Left forelimb (tissue), 1 donor: ENCODE measurements around the gene ARSB.
"Not testable (repeated sequence)": the region's sequence is repeated elsewhere in the genome, so short reads cannot be mapped to it uniquely, and the experiment has no call there.

Experiments
- DNase-seq: peaks from one replicate; pipeline ENCODE4 v3.0.0-alpha.2; 2018; ENCODE audit warnings: low spot score

Gene ARSB

DNA sequence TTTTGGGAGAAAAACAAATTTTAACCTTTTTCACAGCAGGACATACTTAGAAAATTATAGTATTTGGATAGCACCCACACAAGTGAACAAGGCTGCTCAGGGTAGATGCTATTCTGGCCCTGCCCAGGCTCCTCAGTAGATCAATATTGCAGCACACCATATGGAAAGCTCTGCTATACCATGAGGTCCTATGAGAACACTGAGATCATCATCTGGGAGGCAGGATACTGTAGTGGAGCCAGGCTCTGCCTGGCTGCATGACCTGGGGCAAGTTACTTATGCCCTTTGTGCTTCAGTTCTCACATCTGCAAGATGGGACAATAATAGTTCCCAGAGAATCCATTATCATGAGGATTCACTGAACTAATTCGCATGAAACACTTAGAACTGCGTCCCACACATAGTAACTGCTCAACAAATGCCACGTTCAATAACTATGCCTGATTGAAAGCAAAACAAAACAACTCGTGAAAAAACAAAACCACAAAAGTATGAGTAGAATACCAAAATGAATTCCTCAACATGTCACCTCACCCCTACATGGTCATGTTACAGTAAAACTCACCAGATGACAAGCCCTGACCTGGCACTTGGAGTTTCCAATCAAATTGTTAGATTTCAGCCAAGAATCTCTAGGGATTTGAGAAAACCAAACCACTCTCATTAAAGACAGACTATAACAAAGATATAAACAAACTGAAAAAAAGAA lies 31.9 kb downstream of the ARSB start:
- no peak for DNase-seq

DNA sequence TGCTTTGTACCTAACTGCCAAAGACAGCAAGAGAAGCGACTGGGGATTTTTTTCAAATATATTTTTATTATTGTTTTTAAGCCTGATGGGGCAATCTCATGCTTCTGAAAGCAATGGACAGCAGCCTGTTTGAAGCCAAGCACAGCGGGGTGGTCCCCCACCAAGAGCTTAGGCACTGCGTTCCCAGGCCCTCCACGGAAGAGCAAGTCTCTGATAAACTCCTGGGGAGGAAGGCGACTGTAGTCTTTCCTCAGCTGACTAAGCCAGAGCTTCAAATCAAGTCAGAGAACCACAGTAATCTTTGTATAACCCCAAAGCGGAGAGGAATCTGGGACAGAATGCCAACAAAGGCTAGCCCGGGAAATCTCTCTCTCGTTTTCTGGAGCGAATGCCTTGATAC lies 54.4 kb downstream of the ARSB start:
- DNase-seq, result no peak

DNA sequence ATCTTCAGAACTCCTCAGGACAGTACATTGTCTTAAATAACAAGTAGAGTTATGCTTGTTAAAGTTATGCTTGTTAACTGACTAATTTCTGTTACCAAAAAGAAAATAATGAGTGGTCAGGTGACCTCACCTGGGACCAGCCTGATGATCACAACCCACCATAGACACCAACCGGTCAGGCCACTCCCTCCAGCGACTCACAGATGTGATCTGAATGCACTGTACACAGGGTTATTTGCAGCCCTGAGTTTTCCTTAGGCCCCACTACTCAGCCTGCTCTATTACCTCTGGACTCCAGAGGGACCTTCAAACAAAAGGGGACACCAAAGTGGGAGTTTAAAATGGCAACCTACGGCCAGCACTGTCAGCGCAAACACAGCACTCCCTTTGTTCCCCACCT lies 55.3 kb downstream of the ARSB start:
- no peak for DNase-seq

DNA sequence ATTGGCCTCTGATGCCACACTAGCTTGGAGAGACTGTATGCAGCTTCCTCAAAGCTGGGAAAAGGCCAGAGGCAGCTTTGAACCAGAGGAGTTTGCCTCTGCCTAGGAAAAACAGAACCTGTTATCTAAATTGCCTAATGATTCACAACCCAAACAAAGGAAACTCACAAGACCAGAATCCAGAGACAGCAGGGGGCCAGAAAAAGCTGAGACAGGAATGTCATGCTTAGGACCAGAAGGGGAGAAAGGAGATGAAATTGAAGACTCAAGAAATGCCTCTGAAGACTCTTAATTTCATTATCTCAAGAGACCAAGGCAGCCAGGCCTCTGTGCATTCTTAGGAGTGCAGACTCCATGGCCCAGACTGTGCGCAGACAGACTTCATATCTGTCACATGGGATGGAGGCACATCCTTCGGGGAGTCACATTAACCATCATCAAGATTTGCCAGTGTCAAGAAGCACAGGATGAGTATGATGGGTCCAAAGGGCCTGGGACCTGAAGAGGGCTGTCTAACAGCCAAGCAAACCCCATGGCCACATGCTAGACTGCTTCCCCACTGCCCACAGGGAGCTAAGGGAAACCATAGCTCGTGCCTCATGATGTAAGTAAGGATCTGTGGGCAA lies 57.3 kb downstream of the ARSB start:
- no peak for DNase-seq

DNA sequence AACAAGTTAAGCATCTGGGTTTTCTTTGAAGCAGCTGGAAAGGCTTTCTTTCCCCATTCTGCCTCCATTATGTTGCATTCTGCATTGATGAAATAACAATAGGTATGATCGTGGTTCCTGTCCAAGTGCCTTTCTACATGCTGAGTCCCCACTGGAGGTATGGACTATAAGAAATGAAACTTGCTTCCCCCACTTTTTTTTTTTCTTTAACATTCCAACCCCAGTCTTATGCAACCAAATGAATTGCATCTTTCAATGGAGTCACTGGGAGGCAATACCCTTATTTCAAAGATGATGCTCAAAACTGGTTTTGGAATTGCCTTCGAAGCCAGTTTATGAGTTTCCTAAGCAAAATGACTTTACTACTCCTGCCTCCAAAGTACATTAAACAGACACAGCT lies 58.9 kb downstream of the ARSB start:
- no peak for DNase-seq

DNA sequence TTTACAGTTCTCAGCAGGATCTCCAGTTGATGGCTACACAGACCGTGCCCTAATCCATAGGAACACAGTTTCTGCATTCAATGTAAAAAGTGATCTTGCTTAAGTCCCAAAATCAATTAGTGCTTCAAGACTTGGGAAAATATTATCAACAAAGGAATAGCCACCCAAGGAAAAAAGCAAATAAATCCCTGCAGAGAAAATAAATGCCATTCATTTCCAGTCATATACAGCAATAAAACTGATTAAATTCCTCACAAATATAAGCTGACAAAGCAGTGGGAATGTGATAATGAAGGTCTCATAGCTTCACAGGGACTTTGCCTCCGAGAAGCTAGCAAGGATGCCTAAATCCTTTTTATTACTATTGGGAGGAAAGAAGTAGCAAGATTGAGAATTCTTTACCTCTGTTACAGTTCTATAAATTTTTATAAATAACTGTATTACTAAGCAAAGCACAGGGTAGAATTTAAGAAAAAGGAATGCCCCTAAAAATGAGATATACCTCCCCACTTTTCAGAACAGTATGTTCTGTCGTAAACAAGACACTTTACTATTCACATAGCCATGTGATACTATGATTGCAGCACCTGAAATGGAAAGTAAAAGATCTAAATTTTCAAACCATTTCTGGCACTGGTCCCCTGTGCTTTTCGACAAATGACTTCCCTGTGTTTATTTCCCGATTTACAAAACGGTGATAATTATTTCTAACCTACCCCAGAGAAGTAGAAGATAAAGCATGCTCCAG lies 59.8 kb downstream of the ARSB start:
- DNase-seq, result no peak

DNA sequence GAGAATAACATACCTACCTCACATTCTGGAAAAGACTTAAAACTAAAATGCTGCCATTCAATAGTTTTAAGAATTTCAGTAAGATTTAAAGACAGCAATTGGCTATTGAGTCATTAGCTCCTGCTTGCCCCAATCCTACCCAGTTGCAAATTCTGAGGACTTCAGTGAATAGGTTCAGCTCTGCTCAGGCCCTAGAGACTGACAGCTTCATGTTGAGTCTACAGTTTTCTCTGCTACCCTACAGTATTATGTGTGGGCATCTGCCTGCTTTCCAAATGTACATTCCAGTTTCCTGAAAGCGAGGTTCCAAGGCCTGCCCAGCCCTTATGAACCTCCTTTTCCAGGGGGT lies 61.5 kb downstream of the ARSB start:
- DNase-seq, result no peak

DNA sequence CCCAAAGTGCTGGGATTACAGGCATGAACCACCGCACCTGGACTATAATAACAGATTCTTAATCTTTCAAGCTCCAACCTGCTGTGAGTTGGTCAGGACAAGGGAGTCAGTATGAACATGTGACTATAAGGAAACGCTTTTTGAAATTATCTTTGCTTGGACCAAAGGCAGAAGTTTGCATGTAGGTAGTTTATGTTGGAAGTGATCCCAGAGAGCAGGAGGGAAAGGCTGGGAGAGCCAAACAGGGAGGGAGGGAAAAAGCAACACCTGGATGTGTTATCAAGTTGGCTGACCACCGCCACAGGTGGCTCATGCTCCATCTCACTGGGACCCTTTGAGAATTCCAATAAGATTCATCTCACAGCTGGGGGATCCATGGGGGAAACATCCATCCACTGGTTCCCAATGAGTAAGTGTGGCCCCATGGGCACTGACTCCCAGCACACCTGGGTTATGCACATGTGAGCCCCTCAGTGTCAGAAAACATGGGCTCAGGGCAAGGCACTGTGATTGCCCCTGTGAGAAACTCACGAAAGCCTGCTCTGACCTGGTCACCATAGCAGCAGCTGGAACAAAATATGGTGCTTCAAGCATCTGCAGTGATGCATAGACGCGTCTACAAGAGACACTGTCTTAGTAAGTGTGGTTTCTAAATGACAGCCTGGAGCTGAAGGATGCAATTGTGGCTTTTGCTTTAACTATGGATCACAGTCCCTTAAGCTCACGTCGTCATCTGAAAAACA lies 62.1 kb downstream of the ARSB start:
- no peak for DNase-seq

DNA sequence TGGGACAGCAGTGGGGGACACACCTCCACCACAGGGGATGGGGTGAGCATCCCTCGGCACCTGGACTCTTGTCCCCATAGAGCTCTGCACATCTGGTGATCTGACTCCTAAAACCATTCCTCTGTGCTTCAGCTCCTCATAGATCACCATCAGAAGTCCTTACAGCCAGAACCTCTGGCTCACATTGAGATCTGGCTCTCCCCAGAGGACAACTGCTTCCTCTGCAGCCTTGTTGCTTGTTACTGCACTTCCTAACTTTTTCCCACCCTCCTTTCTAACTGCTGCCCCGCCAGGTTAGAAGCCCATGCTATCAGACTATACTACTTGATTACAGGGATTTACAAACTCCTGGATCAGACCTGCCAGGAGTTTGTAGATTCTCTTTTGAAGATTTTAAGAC lies 64.5 kb downstream of the ARSB start:
- no peak for DNase-seq

DNA sequence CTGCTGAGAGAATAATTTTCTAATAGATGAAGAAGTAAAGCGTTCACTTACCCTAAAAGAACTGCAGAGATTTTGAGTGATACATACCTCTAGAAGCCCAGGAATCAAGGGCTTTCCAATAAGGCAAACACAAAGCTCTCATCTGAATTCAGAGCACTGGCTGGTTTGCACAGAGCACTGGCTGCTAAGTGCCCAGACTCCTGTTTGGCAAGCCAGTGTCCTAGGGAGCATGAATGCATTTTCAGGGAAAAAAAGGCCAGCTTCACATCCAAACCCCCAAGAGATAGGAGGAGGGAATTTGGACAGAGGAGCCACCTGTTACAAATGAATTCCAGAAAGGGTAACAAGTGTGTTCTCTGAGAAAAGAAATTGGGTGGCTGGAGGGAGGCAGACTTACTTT lies 65.3 kb downstream of the ARSB start:
- no peak for DNase-seq

DNA sequence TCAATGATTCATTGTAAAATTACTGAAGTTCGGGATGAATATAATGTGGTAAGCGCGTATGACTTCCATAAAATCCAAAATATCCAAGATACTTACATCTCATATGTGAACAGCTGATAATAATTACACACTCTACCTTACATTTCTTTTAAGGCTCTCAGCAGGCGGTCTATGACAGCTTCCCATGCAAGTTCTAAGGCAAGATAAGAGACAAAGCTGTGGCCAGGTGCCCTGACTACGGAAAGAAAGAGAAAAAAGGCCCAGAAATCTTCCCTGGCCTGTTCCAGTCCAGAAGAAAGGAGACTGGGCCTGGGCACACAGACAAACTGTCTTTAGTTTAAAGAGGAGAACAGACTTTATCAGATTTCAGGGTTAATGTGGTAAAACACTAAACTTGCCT lies 69.1 kb downstream of the ARSB start:
- DNase-seq, result no peak

DNA sequence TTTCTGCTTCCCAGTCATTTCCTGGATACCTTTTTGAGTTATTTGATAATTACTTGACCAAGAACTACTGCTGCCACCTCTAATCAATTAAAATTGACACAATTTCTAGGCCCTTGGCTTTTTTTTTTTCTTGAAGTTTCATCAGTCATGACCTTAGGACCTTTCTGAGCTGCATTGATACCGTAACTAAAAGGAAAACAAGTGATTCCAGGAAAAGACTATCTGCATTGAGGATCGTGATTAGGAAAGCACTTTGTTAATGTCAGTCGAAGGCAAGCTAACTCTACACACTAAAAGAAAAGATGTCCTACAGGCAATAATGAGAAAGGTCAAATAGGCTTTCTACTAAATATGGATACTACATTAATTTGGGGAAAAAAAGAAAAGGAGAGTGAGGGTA lies 69.9 kb downstream of the ARSB start:
- no peak for DNase-seq

DNA sequence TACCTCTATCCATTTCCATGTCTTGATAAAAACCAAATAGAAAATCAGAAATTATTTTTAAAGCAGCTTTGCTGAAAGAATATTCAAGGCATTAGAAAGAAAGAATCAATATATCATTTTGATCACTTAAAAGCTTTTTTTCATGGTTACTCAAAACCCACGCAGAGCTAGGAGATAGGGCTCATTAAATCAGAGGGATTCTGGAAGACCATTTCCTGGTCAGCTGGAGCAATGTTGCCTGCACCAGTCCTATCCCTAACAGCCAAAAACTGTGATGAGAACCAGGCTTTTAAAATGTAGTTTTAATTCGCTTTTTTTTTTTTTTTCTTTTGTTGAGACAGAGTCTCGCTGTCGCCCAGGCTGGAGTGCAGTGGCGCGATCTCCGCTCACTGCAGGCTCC lies 72.3 kb downstream of the ARSB start:
- DNase-seq, result no peak

DNA sequence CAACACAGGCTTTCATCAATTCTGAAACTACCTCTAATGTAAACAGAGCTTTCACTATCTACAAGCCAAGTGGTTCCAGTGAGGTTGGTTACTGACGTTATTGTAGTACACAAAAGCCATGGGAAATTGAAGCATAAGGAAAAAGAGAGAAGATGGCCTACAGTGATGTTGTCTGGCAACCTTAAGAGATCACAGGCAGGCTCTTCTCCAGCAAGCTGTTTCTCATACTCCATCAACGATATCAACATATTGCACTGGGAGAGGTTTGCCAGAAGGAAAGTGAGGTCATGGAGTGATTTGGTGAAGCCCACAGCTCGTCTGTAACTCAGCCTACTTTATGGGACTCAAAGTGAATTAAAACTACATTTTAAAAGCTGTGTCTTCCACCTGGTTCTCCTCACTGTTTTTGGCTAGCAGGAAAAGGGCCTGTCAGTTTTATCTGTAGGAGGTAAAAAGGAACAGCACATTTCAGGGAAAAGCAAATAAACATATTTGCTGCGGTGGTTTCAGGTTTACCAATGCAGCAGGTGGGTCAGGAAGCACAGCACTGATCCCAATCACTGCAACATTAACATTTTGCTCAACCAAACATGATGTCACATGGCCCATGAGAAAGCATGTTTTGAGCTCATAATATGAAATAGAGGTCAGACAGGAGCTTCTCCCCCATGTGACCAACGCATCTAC lies 72.9 kb downstream of the ARSB start:
- no peak for DNase-seq

DNA sequence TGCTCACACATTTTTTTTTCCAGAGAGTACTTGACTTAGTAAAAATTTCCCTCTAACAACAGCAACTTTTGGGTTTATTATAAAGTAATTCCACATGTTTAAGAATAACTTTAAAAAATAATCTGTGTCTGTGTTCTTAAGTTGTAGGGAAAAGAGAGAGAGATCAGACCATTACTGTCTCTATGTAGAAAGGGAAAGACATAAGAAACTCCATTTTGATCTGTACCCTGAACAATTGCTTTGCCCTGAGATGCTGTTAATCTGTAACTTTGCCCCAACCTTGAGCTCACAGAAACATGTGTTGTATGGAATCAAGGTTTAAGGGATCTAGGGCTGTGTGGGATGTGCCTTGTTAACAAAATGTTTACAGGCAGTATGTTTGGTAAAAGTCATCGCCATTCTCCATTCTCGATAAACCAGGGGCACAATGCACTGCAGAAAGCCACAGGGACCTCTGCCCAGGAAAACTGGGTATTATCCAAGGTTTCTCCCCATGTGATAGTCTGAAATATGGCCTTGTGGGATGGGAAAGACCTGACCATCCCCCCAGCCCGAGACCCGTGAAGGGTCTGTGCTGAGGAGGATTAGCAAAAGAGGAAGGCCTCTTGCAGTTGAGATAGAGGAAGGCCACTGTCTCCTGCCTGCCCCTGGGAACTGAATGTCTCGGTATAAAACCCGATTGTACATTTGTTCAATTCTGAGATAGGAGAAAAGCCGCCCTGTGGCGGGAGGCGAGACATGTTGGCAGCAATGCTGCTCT lies 75.7 kb downstream of the ARSB start:
- not testable (repeated sequence) for DNase-seq

DNA sequence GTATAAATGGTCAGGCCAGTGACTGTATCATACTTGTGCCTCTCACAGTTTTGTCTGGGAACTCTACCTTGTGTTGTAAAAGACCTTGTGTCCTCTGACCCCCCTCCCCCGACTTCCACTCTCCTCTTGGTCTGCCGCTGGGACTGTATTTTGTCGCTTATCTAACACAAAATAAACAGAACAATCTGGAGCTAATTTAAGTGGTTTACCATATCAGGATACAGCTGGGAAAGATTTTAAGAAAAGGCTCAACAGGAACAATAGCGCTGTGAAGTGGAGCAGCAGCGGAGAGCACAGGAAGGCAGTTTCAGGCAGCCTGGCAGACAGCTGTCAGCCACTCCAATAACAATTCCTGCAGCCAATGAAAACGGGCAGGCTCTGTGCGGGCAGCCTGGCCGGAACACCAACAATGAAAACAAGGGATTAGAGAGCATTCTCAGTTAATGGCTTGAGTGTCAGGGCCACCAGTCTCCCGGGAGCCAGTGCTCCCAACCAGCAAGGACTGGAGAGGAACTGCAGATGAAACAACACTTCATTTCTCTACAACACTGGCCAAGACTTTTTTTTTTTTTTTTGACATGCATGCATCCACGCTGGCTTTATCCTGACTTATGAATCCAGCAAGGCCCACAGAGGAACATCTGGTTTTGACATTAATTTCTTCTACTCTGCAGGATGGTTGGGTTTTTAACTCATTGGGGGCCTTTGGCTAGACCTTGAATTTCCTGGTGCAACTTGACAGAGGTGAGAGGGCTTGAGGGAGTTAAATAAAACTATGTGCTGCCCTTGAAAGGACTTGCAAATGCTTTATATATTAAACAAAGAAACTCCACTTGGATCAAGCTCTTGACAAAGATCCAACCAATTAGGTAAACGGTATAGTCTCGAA lies 76.7 kb downstream of the ARSB start:
- peak; percentile 88 for DNase-seq

DNA sequence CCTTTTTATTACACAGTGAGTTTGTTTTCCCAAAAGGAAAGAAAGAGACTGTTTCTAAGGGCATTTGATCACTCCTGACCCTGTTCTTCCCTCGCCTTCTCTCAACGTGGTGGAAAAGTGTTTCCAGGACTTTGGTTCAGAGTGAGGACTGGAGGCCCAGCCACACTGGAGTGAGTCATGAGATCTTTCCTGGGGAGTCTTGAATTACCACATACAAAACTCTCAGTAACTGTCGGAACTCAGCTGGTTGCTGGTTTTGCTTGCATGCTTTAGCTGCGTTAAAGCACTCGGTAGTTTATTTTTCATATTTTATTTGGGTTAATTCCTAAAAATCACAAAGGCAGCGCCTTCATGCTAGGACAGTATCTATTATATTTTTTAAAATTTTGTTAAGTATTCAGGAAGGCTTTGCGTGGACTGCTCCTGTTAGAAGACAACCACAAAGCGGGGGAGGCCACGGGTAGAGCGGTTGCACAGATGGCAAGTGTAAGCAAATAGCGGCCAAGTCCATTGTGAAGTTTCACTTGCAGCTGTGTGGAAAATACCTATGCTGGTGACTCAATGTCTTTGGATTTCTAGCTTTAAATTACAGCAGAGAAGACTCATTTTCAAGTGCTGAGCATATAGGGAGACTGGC lies 77.7 kb downstream of the ARSB start:
- peak; percentile 75 for DNase-seq

DNA sequence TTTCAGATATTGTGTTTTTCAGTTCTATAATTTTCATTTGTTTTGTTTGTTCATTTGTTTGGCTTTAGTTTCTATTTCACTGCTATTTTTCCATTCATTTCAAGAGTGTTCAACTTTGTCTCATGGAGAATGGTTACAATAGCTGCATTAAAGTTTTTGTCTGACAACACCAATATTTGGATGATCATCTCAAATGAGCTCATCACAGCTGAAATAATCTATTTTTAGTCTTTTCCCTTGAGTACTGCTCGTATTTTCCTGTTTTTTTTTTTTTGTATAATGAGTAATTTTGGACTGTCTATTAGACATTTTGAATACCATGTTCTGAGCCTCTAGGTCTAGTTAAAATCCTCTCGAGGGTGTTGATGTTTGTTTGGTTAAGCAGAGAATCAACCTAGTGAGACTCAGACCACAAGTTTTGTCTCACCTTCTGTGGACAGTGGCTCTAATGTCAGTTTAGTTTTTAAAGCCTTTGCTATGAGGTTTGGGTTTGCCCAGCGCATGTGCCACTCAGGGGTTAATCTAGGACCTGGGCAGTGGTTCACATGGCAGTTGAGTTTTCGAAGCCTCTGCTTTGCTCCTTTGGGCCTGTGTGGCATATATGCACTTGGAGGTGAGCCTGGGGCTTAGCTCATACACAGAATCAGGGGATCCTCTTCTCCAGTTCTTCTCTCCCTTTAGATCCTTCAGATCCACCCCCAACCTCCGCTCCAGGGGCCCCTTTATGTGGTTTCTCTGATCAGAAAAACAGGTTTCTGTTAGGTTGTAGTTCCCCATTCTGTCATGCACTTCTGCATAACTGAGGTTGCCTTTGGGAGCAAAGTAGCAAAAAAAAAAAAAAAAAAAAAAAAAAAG lies 79.8 kb downstream of the ARSB start:
- DNase-seq, result no peak

DNA sequence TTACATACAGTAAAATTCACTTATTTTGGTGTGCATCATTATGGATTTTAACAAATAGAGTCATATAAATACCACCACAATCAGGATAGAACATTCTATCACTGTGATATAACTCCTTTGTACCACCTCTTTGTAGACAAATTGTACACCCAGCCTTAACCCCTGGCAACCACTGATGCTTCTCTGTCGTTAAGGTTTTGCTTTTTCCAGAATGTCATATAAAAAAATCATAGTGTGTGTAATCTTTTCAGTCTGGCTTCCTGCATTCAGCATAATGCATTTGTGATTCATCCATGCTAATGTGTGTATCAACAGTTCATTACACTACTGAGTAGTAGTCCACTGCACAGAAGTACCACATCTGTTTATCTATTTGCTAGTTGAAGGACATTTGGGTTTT lies 81.2 kb downstream of the ARSB start:
- DNase-seq, result no peak
